ENCODE data around the gene SUFU. TPM values are rescaled to one million over a fixed set of nuclear protein-coding genes. Genes with fewer than 3 reads are reported as not detected.

SUFU gene
- total RNA-seq, 1 donor from 2014 or later: 8.9 TPM

- Histone ChIP-seq H3K36me3 (ENCODE audit: control insufficient read depth, insufficient read depth, low read length) (no peaks in the 10 kb centered on the region), H3K27me3 (ENCODE audit: control insufficient read depth, insufficient read depth, low read length) (no peaks in the 10 kb centered on the region), H3K4me3 (ENCODE audit: low read depth, low read length) (no peak overlapping the region)
- no peak for DNase-seq (ENCODE audit: low read depth)
- TF ChIP-seq, protein P1, sequence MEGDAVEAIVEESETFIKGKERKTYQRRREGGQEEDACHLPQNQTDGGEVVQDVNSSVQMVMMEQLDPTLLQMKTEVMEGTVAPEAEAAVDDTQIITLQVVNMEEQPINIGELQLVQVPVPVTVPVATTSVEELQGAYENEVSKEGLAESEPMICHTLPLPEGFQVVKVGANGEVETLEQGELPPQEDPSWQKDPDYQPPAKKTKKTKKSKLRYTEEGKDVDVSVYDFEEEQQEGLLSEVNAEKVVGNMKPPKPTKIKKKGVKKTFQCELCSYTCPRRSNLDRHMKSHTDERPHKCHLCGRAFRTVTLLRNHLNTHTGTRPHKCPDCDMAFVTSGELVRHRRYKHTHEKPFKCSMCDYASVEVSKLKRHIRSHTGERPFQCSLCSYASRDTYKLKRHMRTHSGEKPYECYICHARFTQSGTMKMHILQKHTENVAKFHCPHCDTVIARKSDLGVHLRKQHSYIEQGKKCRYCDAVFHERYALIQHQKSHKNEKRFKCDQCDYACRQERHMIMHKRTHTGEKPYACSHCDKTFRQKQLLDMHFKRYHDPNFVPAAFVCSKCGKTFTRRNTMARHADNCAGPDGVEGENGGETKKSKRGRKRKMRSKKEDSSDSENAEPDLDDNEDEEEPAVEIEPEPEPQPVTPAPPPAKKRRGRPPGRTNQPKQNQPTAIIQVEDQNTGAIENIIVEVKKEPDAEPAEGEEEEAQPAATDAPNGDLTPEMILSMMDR (IDR thresholded peaks at IDR 0.05; ENCODE audit: insufficient read depth, low read length, poor library complexity, severe bottlenecking): no peak
Measured at GRCh38 chr10:102599565-102600327, 96.0 kb downstream of the SUFU start.

DNA sequence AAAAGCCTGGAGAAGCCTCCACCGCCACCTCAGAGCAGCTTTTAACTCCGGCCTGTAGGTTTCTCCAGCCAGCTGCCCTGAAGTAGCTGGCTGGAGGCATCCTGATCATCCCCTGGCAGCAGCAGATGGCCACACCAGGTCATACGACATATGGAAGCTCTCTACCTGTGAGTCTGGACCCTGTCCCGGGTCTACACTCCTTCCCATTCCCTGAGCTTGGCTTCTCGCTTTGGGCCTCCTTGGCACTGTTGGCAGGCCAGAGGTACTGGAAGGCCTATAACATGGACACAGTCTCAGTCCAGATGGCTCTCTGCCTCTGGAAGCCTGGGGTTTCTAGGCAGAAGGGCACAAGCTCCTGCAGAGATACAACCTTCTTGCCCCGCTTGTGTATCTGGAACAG lies 97.0 kb downstream of the SUFU start:
- no peaks in the 10 kb centered on the region for H3K36me3 ChIP-seq (ENCODE audit: control insufficient read depth, insufficient read depth, low read length)
- TF ChIP-seq, protein P1 (IDR thresholded peaks at IDR 0.05; ENCODE audit: insufficient read depth, low read length, poor library complexity, severe bottlenecking): no peak
- no peak overlapping the region for H3K4me3 ChIP-seq (ENCODE audit: low read depth, low read length)
- no peak for DNase-seq (ENCODE audit: low read depth)
- no peaks in the 10 kb centered on the region for H3K27me3 ChIP-seq (ENCODE audit: control insufficient read depth, insufficient read depth, low read length)

DNA sequence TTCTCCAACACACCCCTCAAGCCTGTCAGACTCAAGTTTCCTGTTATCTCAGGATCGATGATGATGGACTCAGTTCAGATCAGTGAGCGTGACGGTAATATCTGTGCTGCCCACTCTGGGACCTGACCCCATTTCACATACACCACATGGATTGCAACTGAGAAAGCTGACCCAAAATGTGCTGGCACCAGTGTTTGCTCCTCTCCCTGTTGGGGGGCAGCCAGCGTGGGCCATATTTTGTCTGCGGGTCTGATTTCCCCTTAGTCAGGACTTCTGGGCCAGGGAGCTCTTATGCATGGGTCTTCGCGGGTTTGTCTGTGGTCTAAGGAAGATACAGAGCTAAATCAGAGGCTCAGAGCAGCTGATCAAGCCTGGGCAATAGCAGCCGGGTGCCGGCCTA lies 97.9 kb downstream of the SUFU start:
- no peaks in the 10 kb centered on the region for H3K36me3 ChIP-seq (ENCODE audit: control insufficient read depth, insufficient read depth, low read length)
- TF ChIP-seq, protein P1 (IDR thresholded peaks at IDR 0.05; ENCODE audit: insufficient read depth, low read length, poor library complexity, severe bottlenecking): no peak

DNA sequence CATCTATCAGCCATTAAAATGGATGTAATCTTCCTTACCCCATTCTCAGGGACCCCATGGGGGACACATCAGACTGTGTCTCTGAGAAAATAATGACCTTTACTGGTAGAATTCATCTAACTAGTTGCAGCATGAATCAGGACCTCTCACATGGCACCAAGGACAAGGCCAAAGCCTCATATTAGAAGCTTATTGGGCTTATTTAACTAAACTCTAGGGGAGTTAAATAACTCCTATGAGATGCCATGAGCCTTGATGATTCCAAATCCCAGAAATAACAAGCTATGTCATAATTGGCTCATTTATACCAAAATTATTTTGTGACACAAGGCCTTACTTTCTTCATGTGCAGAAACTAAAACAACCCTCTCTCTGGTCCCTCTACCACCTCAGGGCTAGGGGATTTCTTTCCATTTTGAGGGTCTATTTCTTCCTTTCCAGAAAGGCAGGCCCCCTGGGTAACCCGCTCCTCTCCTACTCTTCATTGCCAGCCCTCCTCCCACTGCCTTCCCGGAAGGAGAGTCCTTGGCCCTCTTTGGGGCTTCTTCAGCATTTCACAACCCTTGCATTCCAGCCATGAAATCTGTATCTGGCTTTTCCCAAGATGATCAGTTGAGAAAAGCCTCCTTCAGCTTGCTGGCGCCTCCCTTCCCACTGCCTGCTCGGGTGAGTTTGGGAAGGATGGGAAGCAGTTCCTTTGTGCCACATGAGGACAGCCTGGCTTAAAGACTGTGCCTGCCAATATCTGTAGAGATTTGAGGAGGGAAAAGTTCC lies 98.7 kb downstream of the SUFU start:
- TF ChIP-seq, protein P1 (IDR thresholded peaks at IDR 0.05; ENCODE audit: insufficient read depth, low read length, poor library complexity, severe bottlenecking): no peak
- no peaks in the 10 kb centered on the region for H3K27me3 ChIP-seq (ENCODE audit: control insufficient read depth, insufficient read depth, low read length)

More for the DNA sequence above, 97.9 kb downstream of the SUFU start:
- H3K27me3 ChIP-seq (ENCODE audit: control insufficient read depth, insufficient read depth, low read length): no peaks in the 10 kb centered on the region
- no peak for DNase-seq (ENCODE audit: low read depth)
- no peak overlapping the region for H3K4me3 ChIP-seq (ENCODE audit: low read depth, low read length)

GRCh38 chr10:102603946-102604345 lies 100.2 kb downstream of the SUFU start:
- no peaks in the 10 kb centered on the region for H3K27me3 ChIP-seq (ENCODE audit: control insufficient read depth, insufficient read depth, low read length)

More for the DNA sequence above, 98.7 kb downstream of the SUFU start:
- H3K36me3 ChIP-seq (ENCODE audit: control insufficient read depth, insufficient read depth, low read length): no peaks in the 10 kb centered on the region
- H3K4me3 ChIP-seq (ENCODE audit: low read depth, low read length): no peak overlapping the region
- no peak for DNase-seq (ENCODE audit: low read depth)

More at GRCh38 chr10:102603946-102604345, 100.2 kb downstream of the SUFU start:
- Histone ChIP-seq H3K36me3 (ENCODE audit: control insufficient read depth, insufficient read depth, low read length) (no peaks in the 10 kb centered on the region), H3K4me3 (ENCODE audit: low read depth, low read length) (no peak overlapping the region)
- TF ChIP-seq, protein P1 (IDR thresholded peaks at IDR 0.05; ENCODE audit: insufficient read depth, low read length, poor library complexity, severe bottlenecking): no peak
- no peak for DNase-seq (ENCODE audit: low read depth)

Data from kidney epithelial cell (primary cell).